GM12873 (cell line): ENCODE results near the gene SPINT2.

Experiments
- CTCF ChIP-seq: IDR thresholded peaks from 2 replicates; pipeline ENCODE4 v1.5.1; 2012; ENCODE audit warnings: low read depth, mild to moderate bottlenecking, moderate library complexity, low read length, control low read depth; ENCODE audit not compliant: insufficient read depth; ENCODE audit errors: missing control alignments

SPINT2 gene

GRCh38 chr19:38284422-38284821 lies 20.0 kb downstream of the SPINT2 start:
- TF ChIP-seq CTCF: no peak

GRCh38 chr19:38285567-38285966 lies 21.2 kb downstream of the SPINT2 start:
- TF ChIP-seq CTCF: no peak

GRCh38 chr19:38287604-38288003 lies 23.2 kb downstream of the SPINT2 start:
- no peak for TF ChIP-seq CTCF

- TF ChIP-seq CTCF: no peak
Measured at GRCh38 chr19:38288123-38288855, 23.9 kb downstream of the SPINT2 start.

- TF ChIP-seq CTCF: no peak
Measured at GRCh38 chr19:38289955-38290354, 25.6 kb downstream of the SPINT2 start.

- TF ChIP-seq CTCF: no peak
Measured at GRCh38 chr19:38290631-38291147, 26.3 kb downstream of the SPINT2 start.

- TF ChIP-seq CTCF: no peak
Measured at GRCh38 chr19:38291855-38292254, 27.5 kb downstream of the SPINT2 start.
